Endodermal cell (in vitro differentiated cells): ENCODE measurements around the gene SYNJ2. TPM values are rescaled to one million over a fixed set of nuclear protein-coding genes. Genes with fewer than 3 reads are reported as not detected.
A peak's percentile ranks its signal among the peaks of the same experiment; 100 is the strongest.

Experiments used
- DNase-seq: peaks from one replicate; pipeline ENCODE4 v3.0.0-alpha.2; 2017
- H3K27ac ChIP-seq: 2 replicates; pipeline ENCODE4 v1.5.1; 2013; ENCODE audit warnings: mild to moderate bottlenecking, low read depth, low read length, moderate library complexity
- H3K27me3 ChIP-seq: 2 replicates; pipeline ENCODE4 v1.6.1; 2013; ENCODE audit warnings: mild to moderate bottlenecking, low read length, moderate library complexity; ENCODE audit not compliant: insufficient read depth, control insufficient read depth, poor library complexity, severe bottlenecking
- H3K36me3 ChIP-seq: 2 replicates; pipeline ENCODE4 v1.7.0; 2013; ENCODE audit warnings: mild to moderate bottlenecking, low read length, moderate library complexity; ENCODE audit not compliant: control insufficient read depth, insufficient read depth
- H3K4me1 ChIP-seq: one replicate; pipeline ENCODE4 v1.7.0; 2013; ENCODE audit warnings: low read length; ENCODE audit not compliant: control insufficient read depth, insufficient read depth
- H3K4me3 ChIP-seq: 2 replicates; pipeline ENCODE4 v1.5.1; 2013; ENCODE audit warnings: mild to moderate bottlenecking, low read length, moderate library complexity
- H3K9ac ChIP-seq: 2 replicates; pipeline ENCODE4 v1.6.1; 2013; ENCODE audit warnings: mild to moderate bottlenecking, low read length, moderate library complexity; ENCODE audit not compliant: poor library complexity, severe bottlenecking; ENCODE audit errors: extremely low read depth
- H3K9me3 ChIP-seq: 2 replicates; pipeline ENCODE4 v1.6.1; 2013; ENCODE audit warnings: mild to moderate bottlenecking, low read length, moderate library complexity; ENCODE audit not compliant: control insufficient read depth
- H3K27ac Mint-ChIP-seq: 2 replicates; pipeline ENCODE4 v1.8.0; 2020; ENCODE audit warnings: mixed read lengths
- H3K27me3 Mint-ChIP-seq: 2 replicates; pipeline ENCODE4 v1.8.0; 2021; ENCODE audit warnings: mild to moderate bottlenecking, mixed read lengths; ENCODE audit not compliant: insufficient read depth
- H3K36me3 Mint-ChIP-seq: 2 replicates; pipeline ENCODE4 v1.8.0; 2020; ENCODE audit warnings: low read depth, mixed read lengths
- H3K4me1 Mint-ChIP-seq: 2 replicates; pipeline ENCODE4 v1.8.0; 2020; ENCODE audit warnings: mixed read lengths
- H3K4me3 Mint-ChIP-seq: 2 replicates; pipeline ENCODE4 v1.8.0; 2020; ENCODE audit warnings: mild to moderate bottlenecking, moderate library complexity, mixed read lengths
- H3K9me3 Mint-ChIP-seq: 2 replicates; pipeline ENCODE4 v1.8.0; 2020; ENCODE audit warnings: mild to moderate bottlenecking, mixed read lengths
- WGBS, 2 experiments: methylation state at CpG; one replicate each; pipeline versions ENCODE4 v1.1.5 to v1.1.7; 2013; ENCODE audit warnings: missing lambda C conversion rate in 2 of 2, mixed read lengths in 1 of 2; ENCODE audit not compliant: insufficient coverage in 1 of 2, insufficient read length in 1 of 2; 5-methylcytosine and 5-hydroxymethylcytosine counted together
- total RNA-seq, 2 donors: library from RNA; stranded (reverse); fragmentation: NEBNext Ultra II Directional in 1 of 2; extraction: Animal tissue kit (Norgen Biotek cat#: 25700) in 1 of 2; gene quantifications; 2 replicates in 1 of 2; 3 replicates in 1 of 2; pipeline ENCODE4 v1.2.1, GENCODE V29; 2021
- TF ChIP-seq, protein P1 (sequence below): fragments of 200-600 bp; sonication (generic); conservative IDR thresholded peaks from 2 replicates; pipeline ENCODE4 v1.5.0; 2021; ENCODE audit warnings: antibody characterized with exemption, mild to moderate bottlenecking

Gene SYNJ2
- total RNA-seq, 2 donors from 2014 or later: 21.2 to 32.8 TPM

DNA sequence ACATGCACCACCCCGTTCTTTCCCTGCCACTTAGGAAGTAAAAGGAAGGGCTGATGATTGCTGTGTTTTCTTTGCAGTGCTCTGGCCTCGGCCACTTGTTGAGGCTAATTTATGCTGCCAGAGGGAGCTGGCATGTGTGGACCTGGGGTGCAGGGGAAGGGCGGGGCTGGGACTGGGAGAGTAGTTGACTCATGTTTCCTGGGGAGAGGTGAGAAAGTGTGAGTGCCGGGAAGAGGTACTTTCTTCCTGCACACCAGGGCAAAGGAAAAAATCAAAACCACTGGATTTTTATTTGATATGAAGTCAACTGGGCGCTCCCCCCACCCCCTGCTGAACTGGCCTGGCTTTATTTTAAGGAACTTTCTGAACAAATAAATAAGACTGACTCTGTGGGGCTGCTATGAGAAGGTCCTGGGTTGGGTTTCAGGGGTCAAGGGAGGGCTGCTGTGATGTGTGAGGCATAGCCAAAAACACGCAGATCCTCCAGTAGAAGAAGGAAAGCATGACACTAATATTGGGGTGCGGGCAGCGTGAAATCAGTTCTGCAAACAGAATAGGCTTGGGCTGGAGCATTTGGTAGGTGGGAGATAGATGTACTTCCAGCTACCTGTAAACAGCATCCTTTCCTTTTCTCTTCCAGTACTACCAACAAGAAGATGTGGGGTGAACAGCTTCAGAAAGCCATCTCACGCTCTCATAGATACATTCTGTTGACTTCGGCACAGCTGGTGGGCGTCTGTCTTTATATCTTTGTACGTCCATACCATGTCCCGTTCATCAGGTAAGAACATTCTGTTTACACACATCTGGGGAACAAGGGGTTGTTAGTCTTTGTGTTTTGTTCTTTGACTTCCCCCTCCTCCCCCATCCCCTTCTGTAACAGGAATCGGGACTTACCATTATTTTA, 87.5 kb downstream of the SYNJ2 start:
- no peaks in the 10 kb centered on the region for H3K9me3 Mint-ChIP-seq
- Histone ChIP-seq H3K9me3 (no peaks in the 10 kb centered on the region), H3K4me3 (no peak overlapping the region), H3K36me3 (peaks cover 46% of the 10 kb centered on the region), H3K9ac (no peak overlapping the region), H3K4me1 (no peaks in the 10 kb centered on the region), H3K27ac (no peak overlapping the region), H3K27me3 (no peaks in the 10 kb centered on the region)
- DNase-seq: peak; percentile 74
- 91 to 100% methylated on average over 8 to 14 of the region's 14 CpGs for WGBS, 2 experiments
- H3K4me1 Mint-ChIP-seq: peaks cover 8% of the 10 kb centered on the region
- TF ChIP-seq, protein P1, sequence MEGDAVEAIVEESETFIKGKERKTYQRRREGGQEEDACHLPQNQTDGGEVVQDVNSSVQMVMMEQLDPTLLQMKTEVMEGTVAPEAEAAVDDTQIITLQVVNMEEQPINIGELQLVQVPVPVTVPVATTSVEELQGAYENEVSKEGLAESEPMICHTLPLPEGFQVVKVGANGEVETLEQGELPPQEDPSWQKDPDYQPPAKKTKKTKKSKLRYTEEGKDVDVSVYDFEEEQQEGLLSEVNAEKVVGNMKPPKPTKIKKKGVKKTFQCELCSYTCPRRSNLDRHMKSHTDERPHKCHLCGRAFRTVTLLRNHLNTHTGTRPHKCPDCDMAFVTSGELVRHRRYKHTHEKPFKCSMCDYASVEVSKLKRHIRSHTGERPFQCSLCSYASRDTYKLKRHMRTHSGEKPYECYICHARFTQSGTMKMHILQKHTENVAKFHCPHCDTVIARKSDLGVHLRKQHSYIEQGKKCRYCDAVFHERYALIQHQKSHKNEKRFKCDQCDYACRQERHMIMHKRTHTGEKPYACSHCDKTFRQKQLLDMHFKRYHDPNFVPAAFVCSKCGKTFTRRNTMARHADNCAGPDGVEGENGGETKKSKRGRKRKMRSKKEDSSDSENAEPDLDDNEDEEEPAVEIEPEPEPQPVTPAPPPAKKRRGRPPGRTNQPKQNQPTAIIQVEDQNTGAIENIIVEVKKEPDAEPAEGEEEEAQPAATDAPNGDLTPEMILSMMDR: no peak
- H3K36me3 Mint-ChIP-seq: peaks cover 25% of the 10 kb centered on the region
- no peak overlapping the region for H3K4me3 Mint-ChIP-seq
- no peaks in the 10 kb centered on the region for H3K27me3 Mint-ChIP-seq
- no peak overlapping the region for H3K27ac Mint-ChIP-seq

DNA sequence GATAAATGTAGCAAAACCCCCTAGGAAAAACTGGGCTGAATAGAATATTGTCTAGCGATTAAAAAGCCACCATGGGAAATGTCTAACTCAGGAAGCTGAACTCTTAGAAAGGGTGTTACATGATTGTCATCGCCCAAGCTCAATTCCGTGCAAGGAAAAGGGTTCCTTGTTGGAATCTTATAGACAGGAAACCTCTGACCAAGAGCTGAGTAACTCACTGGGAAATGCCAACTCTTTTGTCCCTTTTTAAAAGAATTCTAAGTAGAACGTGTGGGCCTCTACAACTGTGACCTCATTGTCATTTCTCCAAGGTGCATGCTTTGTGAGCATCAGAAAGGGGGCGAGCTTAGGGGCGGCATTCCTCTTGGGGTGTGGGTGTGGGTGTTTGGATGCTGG, 88.1 kb downstream of the SYNJ2 start:
- TF ChIP-seq, protein P1: no peak
- H3K4me1 ChIP-seq: no peaks in the 10 kb centered on the region
- Mint-ChIP-seq H3K4me1 (peaks cover 8% of the 10 kb centered on the region), H3K36me3 (peaks cover 30% of the 10 kb centered on the region), H3K27me3 (no peaks in the 10 kb centered on the region), H3K4me3 (no peak overlapping the region), H3K27ac (no peak overlapping the region), H3K9me3 (no peaks in the 10 kb centered on the region)
- no peak overlapping the region for H3K9ac ChIP-seq
- H3K9me3 ChIP-seq: no peaks in the 10 kb centered on the region
- H3K27me3 ChIP-seq: no peaks in the 10 kb centered on the region
- no peak for DNase-seq
- no peak overlapping the region for H3K27ac ChIP-seq
- no peak overlapping the region for H3K4me3 ChIP-seq
- peaks cover 51% of the 10 kb centered on the region for H3K36me3 ChIP-seq
- WGBS, 2 experiments: 85 to 92% methylated on average over 4 to 6 of the region's 6 CpGs

DNA sequence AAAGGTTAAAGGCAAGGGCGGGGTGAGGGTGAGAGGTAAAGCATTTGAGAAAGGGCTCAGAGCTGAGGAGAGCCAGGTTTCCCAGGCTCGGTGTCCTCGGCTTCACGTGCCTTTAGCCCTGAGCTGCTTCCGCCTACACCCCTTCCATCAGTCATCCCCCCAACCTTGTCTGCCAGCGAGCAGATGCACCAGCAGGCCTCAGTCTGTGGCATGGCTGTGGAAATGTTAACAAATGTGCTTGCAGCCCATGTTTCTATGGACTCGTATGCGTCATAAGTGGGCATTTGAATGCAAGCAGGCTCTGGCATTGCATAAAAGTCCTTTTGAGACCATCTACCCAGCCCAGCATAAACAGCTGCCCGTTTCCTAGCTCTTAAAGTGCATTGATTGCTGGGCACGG, 88.8 kb downstream of the SYNJ2 start:
- Histone ChIP-seq H3K9ac (no peak overlapping the region), H3K4me3 (no peak overlapping the region), H3K9me3 (no peaks in the 10 kb centered on the region), H3K27ac (no peak overlapping the region), H3K36me3 (peaks cover 46% of the 10 kb centered on the region), H3K4me1 (no peaks in the 10 kb centered on the region), H3K27me3 (no peaks in the 10 kb centered on the region)
- TF ChIP-seq, protein P1: no peak
- Mint-ChIP-seq H3K9me3 (no peaks in the 10 kb centered on the region), H3K4me3 (no peak overlapping the region), H3K36me3 (peaks cover 31% of the 10 kb centered on the region), H3K4me1 (peaks cover 8% of the 10 kb centered on the region), H3K27me3 (no peaks in the 10 kb centered on the region), H3K27ac (no peak overlapping the region)
- 91 to 94% methylated on average over 7 to 10 of the region's 10 CpGs for WGBS, 2 experiments
- no peak for DNase-seq
